HG03378 (cell line): Measurements from ENCODE around the gene LAMB4.

ENCODE experiments used
- ATAC-seq: cut with Tn5 transposase; IDR thresholded peaks from one replicate; pipeline ENCODE4 v1.9.1; 2021; ENCODE audit warnings: mild to moderate bottlenecking, moderate library complexity; ENCODE audit not compliant: unreplicated experiment

The LAMB4 gene

DNA sequence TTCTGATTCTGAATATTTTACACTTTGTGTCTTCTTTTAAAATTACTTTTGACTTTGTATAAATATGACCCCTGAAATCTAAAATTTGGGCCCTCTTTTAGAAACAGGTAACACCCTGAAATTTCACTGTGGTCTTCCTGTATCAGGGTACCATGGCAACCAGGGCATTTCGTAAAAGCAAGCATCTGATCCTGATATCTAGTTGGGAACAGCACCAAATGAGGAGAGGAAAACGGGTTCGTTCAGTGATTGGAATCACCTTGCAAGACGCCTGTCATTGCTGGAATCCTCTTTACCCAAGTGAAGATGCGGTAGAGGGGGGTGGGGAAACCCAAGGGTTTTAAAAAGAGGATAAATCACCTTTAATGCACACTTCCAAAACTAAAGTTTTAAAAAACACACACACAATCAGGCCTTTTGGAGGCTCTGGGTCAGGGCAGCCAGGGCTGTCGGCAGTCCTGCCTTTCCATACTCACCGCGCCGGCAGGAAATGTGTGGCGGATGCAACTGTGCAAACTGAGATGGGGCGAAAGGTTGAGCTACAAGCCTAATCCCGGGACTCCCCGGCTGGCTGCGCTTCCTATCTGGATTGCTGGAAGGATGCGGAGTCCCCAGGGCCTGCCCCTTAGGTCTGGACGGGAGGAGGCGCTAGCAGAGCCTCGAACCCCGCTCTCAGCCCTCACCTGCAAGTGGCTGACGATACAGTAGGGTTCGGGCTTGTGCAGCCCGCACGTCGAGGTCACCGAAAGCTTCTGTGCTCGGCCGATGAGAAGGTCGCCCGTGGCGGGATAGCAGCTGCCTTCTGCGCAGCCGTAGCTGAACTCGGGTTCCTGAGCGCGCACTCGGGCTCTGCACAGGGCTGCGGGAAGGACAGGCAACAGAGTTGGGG is 129.0 kb downstream of the LAMB4 start:
- ATAC-seq: no peak

DNA sequence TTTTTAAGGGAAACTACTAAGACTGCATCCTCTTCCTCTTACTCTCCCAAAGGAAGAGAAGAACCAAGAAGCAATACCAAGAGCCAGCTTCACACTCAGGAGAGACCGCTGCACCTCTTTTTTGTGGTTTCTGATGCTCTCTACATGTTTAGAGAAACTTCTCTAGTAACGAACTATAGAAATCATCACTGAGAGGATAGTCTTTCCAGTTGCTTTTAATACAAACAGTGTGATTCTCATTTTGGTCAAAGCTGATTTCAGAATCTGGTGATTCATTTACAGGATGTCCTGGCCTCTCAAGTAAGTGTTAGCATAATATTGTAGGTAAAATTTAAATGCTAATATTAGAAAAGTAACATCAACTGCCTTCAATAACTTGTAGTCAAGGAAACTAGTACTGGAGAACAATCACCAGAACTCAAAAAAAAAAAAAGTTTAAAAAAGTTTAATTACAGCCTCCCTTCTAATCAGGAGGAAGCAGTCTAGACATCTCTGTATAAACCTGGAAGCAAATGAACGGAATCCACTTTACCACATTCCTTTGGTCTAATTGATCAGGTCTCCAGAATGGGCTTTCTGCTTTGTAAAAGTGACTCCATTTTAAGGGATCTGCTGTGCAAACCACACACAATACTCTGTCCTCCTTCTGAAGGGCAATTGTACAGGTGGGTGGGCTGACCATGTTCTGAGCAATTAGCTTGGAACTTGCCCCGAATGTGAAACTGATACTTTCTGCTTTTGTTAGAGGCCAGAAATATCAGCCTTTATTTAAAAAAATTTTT is 130.2 kb downstream of the LAMB4 start:
- ATAC-seq: no peak

DNA sequence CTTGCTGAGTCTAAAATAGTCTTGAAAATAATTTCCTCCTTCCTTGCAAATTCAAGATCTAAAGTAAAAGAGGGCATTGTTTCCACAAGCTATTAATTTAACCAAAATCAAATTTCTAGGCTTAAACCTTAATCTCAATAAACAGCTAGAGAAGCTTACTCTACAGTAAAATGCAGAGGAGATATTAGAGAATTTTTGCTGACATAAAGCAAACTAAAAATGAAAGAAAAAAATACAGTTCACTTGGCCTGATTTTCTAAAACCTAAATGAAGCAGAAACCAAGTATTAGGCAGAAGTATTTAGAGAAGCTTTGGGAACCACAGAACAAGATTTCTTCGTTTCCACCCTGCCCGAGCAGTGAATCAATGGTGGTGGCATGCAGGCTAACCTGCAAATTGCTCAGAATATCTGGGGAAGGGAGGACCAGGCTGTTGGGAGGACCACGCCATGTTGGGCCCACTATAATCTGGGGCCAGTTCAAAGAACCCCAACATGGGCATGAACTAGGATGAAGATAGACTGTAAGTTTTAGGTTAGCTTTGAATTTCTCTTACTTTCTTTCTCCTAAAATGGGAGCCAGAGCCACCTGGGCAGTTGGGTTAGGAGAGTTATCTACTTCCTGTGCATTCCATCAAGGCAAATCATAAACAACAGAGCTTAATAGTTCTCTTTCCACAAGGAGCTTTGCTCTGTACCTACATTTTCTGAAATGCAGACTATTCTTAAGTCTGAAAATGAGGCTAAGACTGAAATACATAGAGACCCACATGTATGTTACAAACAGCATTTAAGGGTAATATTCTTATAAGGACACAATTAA is 131.3 kb downstream of the LAMB4 start:
- no peak for ATAC-seq

DNA sequence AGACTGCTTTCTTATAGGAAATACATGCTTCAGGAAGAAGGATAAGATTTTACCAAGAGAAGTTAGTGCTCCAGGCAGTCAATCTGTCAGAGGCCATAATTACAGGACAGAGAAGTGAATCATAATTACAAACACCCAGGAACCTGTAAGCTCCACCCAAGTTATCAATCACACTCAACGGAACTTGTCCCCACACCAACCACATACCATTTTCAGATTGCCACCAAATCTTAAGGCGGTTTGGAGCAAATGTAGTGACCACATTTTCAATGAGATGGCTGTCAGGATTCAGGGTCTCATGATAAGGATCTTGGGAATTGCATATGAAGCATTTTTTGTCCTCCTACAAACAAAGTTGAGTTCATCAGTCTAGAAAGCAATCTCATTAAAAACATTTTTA is 132.0 kb downstream of the LAMB4 start:
- ATAC-seq: no peak

DNA sequence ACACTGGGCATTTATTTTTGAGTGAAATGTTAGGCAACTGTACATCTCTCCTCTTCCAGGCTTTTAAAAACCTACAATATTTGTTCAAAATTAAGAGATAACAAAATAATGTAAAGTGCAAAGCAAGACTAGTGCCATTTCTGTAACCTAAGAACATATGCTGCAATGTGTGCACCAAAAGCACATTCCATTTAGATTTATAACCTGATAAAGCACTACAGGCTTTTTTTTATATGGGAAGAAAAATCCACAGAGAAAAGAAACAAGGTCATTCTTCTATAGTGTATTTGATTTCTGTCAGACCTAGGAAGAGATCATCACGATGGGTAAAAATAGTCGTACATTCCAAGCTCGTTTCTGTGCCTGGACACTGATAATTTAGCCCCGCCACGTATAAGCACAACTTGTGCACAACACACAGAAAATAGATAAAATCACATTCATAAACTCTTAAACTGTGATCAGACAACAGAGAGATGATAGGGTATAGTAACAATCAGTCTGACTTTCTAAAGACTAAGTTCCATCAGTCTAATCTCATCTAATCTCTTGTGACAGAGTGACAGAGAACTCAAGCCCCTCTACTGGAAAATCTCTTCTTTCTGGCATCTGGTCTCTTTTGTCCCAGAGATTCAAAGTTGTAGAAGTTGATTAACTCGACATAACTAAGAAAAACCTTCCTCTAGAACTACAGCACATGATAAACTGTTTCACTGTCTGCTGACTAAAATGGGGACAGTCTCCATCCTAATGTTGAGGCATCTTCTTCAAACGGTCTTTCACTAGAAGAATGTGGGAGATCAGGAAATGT is 133.9 kb downstream of the LAMB4 start:
- no peak for ATAC-seq

DNA sequence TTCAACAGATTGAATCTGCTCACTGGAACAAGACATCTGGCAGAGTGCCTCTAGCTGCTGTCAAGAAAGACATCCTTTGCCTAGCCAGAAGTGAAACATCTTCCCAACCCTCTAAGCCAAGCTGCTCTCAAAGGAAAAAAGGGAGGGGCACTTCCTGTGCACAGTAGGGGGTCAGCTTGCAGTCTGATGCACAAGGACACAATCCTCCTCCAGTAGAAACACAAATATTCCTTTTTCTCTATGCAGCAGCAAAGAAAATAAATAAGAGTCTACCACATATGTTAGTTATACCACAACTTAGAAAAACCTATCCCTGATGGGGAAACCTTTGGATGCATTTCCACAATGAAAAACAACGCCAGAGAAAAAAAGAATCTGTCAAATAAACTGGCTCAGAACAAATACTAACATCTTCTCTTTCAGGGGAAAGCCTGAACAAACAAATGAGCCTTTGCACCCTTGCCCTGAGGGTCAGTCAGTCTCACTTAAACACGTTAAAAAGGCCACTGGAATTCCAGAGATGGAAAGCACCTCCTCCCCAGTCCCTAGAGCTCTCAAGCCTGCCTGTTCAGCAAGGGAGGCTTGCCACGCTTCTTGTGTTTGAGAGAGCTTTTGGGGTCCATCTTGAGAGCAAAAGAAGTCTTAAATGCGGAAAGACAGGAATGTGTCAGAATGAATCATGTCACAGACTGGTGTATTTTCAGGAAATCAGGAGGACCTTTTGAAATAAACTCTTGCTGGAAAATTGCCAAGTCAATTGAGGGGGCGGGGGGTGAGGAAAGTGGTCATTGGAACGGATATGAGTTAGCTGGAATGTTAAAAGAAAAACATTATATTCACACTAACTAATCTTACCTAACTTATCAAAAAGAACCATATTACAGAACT is 134.7 kb downstream of the LAMB4 start:
- ATAC-seq: no peak

DNA sequence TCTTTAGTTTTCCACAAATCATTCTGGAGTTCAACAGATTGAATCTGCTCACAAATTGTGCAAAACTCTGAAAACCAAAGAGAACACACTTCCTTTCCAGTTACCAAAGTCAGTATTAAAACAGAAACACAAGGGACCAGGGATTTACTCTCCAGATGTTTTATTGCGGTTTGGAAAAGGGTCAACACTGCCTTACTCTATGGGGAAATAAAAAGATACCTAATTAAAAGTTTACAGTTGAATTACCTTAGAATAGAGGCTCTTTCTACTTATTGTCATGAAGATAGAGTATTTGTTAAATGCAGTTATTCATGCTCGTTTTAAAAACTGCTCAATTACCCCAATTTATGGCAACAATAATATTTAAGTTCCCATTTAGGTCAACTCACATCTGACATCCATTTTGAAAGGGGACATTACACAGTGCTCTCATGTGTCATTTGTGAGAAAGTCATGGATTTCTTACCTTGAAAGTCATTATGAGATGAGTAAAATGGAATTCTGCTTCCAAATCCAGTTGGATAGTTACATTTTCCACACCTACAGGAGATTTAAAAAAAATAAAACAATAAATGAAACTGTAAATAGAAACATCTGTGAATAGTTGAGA is 135.6 kb downstream of the LAMB4 start:
- ATAC-seq: no peak

DNA sequence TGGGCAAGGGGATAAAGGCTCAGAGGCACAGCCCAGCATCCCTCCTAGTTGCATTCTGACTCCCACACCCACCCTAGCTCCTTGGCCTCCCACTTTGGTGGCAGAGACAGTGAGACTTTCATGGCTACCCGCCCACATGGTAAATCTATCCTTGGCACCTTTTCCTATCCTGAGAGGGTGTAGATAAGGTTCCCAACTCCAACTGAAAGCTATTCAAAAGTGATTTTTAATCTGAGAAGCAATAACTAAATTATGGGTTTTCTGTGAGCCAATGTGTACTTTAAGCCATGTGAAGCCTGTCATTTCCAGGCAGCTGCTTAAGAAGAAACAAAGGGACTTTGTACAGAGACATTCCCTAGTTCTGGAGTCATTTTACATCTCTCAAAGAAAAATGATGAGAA is 136.3 kb downstream of the LAMB4 start:
- no peak for ATAC-seq

DNA sequence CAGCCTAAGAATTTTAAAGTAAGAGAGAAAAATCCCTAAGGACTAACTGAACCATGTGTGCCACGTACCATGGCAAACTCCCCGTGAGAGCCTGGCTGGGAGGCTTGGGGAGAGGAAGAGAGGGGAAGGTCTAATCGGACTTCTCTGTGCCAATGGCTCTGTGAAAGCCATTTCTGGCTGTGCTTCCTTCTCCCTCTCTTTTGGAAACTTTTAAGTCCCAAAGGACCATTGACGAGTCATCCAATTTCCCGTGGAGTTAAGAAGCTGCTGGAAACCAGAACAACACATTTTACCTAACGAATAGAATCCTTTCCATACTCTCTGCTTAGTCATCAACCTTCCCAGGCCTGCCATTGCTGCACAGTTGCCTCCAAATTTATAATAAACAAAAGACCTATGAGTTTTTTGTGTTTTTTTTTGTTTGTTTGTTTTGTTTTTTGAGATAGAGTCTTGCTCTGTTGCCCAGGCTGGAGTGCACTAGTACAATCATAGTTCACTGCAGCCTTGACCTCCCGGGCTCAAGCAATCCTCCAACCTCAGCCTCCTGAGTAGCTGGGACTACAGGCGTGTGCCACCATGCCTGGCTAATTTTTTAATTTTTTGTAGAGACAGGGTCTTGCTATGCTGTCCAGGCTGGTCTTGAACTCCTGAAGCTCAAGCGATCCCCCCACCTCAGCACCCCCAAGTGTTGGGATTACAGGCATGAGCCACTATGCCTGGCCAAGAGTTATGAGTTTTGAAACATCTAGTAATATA is 140.4 kb downstream of the LAMB4 start:
- no peak for ATAC-seq

DNA sequence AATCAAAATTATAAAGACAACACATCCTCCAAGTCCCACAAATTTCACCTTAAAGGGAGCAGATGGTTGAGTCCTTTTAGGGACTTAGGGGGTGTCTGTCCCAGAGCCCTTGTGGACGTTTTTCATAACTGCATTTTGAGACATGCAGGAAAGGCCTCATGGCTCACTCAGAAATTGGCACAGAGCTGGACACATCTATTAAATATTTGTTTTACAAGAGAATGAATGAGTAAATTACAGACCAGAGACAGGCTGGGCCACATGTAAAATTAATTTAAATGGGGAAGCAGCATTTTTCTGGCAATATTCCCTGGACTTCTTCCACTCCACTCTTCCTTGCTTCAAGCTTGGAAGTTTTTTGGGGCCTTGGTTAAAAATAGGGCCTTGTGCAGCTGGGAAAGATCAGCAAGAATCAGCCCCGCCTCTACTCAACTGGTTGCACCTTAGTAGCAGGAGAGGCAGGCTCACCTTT is 147.2 kb downstream of the LAMB4 start:
- no peak for ATAC-seq

DNA sequence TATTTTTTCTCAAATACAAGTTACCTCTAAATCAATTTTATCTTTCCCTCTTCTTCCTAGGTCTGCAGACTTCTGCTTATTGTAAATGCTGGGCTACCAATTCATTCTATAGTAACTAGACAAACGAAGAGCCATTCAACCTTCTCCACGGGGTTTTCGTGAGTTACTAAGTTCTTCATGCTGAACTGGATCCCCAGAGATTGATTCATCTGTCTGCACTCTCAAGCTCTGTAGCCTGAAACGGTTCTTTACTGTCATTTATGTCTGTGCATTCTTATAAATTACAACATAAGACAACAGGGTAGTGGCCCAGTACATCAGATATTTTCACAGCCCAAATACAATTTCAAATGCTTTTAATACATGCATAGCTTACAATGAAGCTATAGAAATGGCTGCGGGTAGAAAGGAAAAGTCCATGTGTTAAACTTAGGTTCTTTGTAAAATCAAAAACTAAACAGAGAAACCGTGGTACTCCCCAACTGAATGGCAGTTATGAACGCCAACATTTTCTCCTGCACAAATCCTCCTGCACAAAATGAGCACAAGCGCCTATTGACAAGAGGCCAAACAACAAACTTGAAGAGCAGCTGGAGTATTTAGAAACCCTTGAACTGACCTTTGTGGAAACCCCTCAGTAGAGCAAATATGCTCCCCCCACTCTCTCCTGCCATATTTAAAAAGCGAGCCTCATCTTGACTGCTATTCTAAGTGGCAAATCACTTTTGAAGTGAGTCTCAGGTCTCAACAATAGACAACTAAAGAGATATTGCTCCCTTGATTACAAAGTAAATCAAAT is 147.9 kb downstream of the LAMB4 start:
- ATAC-seq: no peak

DNA sequence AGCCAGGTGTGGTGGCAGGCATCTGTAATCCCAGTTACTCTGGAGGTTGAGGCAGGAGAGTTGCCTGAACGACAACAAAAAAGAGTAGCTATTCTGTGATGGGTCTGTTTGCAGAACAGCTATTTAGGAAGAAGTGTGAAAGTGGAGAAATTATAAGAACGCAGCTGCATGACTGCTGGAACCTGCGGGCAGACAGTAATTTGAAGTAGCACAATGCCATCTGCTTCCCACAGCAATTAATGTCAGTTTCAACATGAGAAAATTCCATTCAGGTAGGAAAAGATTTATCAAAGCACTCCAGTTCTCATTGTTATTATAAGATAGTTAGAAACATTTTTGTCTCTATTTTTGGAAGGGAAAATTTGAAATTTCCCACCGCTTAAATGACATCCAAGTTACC is 148.7 kb downstream of the LAMB4 start:
- ATAC-seq: no peak

DNA sequence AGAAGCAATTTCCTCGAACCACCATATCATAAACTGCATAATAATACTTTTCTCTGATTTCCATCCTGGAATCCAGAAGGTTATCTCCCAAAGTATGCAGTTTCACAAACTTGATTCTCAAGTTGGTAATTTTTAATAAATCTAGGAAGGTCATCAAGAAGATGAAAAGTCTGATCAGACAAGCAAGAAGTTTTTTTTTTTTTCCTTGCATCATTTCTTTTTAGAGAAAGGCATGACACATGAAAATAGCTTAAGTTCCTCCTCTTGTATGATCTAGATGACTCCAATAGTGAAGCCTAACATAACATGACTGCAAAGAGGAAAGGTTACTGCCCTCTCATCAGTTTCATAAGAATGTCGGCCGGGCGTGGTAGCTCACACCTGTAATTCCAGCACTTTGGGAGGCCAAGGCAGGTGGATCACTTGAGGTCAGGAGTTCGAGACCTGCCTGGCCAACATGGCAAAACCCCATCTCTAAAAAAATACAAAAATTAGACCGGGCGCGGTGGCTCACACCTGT is 149.4 kb downstream of the LAMB4 start:
- no peak for ATAC-seq

DNA sequence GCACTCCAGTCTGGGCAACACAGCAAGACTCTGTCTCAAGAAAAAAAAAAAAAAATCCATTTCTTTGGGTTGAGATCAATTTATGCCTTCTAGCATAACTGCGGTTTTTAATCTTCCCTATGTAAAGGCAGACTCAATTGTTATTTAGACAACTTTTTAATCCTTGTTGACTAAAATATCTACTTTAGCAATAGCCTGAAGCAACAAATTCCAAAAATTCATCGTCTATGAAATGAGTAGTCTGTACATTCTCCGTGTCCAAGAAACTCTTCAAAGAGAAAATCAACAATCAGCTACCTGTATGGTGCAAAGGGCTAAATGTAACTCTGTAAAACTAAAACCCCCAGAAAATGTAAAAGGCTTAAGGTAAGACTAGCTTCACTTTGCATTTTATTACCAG is 150.0 kb downstream of the LAMB4 start:
- no peak for ATAC-seq

DNA sequence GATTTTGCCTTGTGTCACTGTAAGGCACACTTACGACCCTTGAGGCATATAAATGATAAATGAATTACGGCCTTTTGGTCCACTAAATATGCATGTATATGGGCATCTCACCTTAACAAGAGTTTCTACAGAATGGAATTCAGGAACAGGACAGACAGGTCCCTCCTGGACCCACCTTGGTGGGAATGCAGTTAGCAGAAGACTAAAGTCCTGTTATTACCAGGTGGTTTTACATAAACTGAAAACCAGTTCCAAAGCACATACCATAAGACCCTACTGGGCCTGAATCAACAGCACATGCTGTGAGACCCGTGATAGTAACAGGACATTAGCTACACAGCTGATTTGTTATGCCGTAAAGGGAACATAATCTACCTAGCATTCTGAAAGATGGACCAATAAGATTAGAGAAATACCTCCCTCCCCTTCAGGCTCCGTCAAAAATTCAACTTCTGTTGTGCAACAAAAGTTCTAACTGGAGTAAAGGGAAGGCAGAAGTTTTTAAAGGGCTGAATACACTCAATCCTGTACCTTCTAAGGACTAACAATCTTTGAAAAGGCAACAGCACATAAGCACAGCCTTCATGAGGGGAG is 151.2 kb downstream of the LAMB4 start:
- no peak for ATAC-seq

DNA sequence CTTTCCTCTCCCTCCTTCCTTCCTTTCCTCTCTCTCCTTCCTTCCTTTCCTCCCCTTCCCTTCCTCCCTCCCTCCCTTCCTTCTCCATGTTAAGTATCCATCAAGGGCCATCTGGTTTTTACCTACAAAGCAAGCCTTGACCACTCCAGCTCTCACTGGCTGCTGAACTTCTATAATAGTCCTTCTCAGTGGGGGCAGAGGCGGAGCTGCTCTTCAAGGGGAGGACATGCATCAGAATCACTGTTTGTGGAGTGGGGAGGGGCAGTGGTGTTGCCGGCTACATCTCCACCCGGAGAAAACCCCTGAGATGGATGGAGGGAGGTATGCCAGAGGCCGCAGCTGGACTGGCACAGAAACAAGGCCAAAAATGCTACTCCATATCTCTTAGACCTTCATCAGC is 153.1 kb downstream of the LAMB4 start:
- no peak for ATAC-seq

DNA sequence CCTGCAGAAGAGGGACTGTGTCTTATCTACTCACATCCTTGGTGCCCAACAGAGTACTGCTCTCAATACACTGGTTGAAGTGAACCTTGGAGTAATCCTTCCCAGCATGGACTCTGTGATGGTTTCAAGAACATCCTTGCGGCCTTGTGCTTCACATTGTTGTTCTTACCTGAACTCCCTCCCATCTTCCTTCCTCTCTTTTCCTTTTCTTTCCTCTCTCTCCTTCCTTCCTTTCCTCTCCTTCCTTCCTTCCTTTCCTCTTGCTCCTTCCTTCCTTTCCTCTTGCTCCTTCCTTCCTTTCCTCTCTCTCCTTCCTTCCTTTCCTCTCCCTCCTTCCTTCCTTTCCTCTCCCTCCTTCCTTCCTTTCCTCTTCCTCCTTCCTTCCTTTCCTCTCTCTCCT is 153.5 kb downstream of the LAMB4 start:
- no peak for ATAC-seq
